H1 (cell line): ENCODE data around the gene OTUB1. TPM values are rescaled to one million over a fixed set of nuclear protein-coding genes. Genes with fewer than 3 reads are reported as not detected.

Experiments used
- BCL11A ChIP-seq, 2 experiments: IDR thresholded peaks; one replicate each; pipeline ENCODE4 v1.6.1; 2011; ENCODE audit warnings: low read depth in 2 of 2, low read length in 2 of 2, mild to moderate bottlenecking in 2 of 2
- CHD1 ChIP-seq: IDR thresholded peaks from 2 replicates; pipeline ENCODE4 v1.6.1; 2012; ENCODE audit warnings: low read depth, low read length, improper control_type of control experiment
- GABPA ChIP-seq: IDR thresholded peaks from 2 replicates; pipeline ENCODE4 v1.6.1; 2011; ENCODE audit warnings: mild to moderate bottlenecking, low read length, moderate library complexity, borderline replicate concordance; ENCODE audit not compliant: insufficient read depth
- KDM4A ChIP-seq: IDR thresholded peaks from one replicate; pipeline ENCODE4 v1.7.1; 2012; ENCODE audit warnings: low read depth, mild to moderate bottlenecking, moderate library complexity, low read length, inconsistent platforms; ENCODE audit not compliant: severe bottlenecking
- SIRT6 ChIP-seq: IDR thresholded peaks from one replicate; pipeline ENCODE4 v1.7.1; 2012; ENCODE audit warnings: low read length, inconsistent platforms
- SRF ChIP-seq: IDR thresholded peaks from 2 replicates; pipeline ENCODE4 v1.6.1; 2011; ENCODE audit warnings: mild to moderate bottlenecking, low read depth, low read length, moderate library complexity
- polyA plus RNA-seq, 7 experiments: library from polyadenylated mRNA; depleted of rRNA in 3 of 7; stranded (reverse) in 5 of 7; unstranded in 2 of 7; fragments of >200 nt in 5 of 7; fragments of 200-250 nt in 2 of 7; gene quantifications; 1 replicate in 5 of 7; 2 replicates in 1 of 7; 4 replicates in 1 of 7; pipeline versions ENCODE4 v1.2.1 to v1.2.3, GENCODE V29; 2011 to 2013; ENCODE audit warnings: missing spikeins in 2 of 7, mixed read lengths in 2 of 7
- total RNA-seq: library from RNA; stranded (reverse); fragmentation: NEBNext Ultra II Directional; extraction: Animal tissue kit (Norgen Biotek cat#: 25700); gene quantifications from 2 replicates; pipeline ENCODE4 v1.2.1, GENCODE V29; 2021
- TF ChIP-seq, protein P1 (sequence below): fragments of 300-600 bp; sonication (generic); IDR thresholded peaks from 2 replicates; pipeline ENCODE4 v1.7.1; 2012; ENCODE audit warnings: low read length, moderate library complexity, mild to moderate bottlenecking, inconsistent platforms; ENCODE audit not compliant: insufficient replicate concordance
- TF ChIP-seq, protein P2 (sequence below), 3 experiments: IDR thresholded peaks; 1 replicate in 2 of 3; 2 replicates in 1 of 3; pipeline versions ENCODE4 v1.5.1 to v1.6.1; 2011; ENCODE audit warnings: low read length in 3 of 3, mild to moderate bottlenecking in 3 of 3, inconsistent platforms in 2 of 3, low read depth in 1 of 3, moderate library complexity in 1 of 3; ENCODE audit not compliant: insufficient read depth in 1 of 3; ENCODE audit errors: control extremely low read depth in 1 of 3

Gene OTUB1
- total and polyA plus RNA-seq, 2 of the 8 experiments (the other 6 are each of a cell fraction or from before 2014, with no cell fraction given) = 110 to 274 TPM

DNA sequence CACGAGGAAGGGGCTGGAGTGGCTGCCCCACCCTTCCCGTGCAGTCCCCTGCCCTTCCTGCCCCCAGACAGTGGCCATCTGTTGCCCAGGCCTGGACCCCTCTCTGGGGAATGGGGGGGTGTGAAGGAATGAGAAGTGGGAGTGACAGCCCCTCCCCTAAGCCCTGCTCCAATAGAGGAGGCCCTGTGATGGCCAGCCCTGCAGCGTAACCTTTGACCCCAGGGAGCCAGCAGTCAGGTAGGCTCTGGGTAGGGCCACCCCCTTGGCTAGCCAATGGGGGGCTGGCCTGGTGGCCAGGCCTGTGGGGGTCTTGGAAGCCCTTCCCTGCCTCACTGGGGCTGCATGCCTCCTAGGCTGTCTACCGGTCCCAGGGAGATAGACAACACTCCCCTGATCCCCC, 56.1 kb downstream of the OTUB1 start (continued):
- TF ChIP-seq, protein P1, sequence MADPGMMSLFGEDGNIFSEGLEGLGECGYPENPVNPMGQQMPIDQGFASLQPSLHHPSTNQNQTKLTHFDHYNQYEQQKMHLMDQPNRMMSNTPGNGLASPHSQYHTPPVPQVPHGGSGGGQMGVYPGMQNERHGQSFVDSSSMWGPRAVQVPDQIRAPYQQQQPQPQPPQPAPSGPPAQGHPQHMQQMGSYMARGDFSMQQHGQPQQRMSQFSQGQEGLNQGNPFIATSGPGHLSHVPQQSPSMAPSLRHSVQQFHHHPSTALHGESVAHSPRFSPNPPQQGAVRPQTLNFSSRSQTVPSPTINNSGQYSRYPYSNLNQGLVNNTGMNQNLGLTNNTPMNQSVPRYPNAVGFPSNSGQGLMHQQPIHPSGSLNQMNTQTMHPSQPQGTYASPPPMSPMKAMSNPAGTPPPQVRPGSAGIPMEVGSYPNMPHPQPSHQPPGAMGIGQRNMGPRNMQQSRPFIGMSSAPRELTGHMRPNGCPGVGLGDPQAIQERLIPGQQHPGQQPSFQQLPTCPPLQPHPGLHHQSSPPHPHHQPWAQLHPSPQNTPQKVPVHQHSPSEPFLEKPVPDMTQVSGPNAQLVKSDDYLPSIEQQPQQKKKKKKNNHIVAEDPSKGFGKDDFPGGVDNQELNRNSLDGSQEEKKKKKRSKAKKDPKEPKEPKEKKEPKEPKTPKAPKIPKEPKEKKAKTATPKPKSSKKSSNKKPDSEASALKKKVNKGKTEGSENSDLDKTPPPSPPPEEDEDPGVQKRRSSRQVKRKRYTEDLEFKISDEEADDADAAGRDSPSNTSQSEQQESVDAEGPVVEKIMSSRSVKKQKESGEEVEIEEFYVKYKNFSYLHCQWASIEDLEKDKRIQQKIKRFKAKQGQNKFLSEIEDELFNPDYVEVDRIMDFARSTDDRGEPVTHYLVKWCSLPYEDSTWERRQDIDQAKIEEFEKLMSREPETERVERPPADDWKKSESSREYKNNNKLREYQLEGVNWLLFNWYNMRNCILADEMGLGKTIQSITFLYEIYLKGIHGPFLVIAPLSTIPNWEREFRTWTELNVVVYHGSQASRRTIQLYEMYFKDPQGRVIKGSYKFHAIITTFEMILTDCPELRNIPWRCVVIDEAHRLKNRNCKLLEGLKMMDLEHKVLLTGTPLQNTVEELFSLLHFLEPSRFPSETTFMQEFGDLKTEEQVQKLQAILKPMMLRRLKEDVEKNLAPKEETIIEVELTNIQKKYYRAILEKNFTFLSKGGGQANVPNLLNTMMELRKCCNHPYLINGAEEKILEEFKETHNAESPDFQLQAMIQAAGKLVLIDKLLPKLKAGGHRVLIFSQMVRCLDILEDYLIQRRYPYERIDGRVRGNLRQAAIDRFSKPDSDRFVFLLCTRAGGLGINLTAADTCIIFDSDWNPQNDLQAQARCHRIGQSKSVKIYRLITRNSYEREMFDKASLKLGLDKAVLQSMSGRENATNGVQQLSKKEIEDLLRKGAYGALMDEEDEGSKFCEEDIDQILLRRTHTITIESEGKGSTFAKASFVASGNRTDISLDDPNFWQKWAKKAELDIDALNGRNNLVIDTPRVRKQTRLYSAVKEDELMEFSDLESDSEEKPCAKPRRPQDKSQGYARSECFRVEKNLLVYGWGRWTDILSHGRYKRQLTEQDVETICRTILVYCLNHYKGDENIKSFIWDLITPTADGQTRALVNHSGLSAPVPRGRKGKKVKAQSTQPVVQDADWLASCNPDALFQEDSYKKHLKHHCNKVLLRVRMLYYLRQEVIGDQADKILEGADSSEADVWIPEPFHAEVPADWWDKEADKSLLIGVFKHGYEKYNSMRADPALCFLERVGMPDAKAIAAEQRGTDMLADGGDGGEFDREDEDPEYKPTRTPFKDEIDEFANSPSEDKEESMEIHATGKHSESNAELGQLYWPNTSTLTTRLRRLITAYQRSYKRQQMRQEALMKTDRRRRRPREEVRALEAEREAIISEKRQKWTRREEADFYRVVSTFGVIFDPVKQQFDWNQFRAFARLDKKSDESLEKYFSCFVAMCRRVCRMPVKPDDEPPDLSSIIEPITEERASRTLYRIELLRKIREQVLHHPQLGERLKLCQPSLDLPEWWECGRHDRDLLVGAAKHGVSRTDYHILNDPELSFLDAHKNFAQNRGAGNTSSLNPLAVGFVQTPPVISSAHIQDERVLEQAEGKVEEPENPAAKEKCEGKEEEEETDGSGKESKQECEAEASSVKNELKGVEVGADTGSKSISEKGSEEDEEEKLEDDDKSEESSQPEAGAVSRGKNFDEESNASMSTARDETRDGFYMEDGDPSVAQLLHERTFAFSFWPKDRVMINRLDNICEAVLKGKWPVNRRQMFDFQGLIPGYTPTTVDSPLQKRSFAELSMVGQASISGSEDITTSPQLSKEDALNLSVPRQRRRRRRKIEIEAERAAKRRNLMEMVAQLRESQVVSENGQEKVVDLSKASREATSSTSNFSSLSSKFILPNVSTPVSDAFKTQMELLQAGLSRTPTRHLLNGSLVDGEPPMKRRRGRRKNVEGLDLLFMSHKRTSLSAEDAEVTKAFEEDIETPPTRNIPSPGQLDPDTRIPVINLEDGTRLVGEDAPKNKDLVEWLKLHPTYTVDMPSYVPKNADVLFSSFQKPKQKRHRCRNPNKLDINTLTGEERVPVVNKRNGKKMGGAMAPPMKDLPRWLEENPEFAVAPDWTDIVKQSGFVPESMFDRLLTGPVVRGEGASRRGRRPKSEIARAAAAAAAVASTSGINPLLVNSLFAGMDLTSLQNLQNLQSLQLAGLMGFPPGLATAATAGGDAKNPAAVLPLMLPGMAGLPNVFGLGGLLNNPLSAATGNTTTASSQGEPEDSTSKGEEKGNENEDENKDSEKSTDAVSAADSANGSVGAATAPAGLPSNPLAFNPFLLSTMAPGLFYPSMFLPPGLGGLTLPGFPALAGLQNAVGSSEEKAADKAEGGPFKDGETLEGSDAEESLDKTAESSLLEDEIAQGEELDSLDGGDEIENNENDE = no peak
- TF ChIP-seq CHD1 (no peak), SIRT6 (no peak), KDM4A (no peak), BCL11A (IDR thresholded peaks at IDR 0.05; ENCODE audit: low read depth in 2 of 2, low read length in 2 of 2) (no peak), SRF (no peak), GABPA (no peak)
- TF ChIP-seq, protein P2, sequence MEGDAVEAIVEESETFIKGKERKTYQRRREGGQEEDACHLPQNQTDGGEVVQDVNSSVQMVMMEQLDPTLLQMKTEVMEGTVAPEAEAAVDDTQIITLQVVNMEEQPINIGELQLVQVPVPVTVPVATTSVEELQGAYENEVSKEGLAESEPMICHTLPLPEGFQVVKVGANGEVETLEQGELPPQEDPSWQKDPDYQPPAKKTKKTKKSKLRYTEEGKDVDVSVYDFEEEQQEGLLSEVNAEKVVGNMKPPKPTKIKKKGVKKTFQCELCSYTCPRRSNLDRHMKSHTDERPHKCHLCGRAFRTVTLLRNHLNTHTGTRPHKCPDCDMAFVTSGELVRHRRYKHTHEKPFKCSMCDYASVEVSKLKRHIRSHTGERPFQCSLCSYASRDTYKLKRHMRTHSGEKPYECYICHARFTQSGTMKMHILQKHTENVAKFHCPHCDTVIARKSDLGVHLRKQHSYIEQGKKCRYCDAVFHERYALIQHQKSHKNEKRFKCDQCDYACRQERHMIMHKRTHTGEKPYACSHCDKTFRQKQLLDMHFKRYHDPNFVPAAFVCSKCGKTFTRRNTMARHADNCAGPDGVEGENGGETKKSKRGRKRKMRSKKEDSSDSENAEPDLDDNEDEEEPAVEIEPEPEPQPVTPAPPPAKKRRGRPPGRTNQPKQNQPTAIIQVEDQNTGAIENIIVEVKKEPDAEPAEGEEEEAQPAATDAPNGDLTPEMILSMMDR (IDR thresholded peaks at IDR 0.05; ENCODE audit: control extremely low read depth in 1 of 3, insufficient read depth in 1 of 3, low read depth in 1 of 3, low read length in 3 of 3) = no peak
